ENCODE measurements around the gene IZUMO4. TPM values are rescaled to one million over a fixed set of nuclear protein-coding genes. Genes with fewer than 3 reads are reported as not detected.

IZUMO4 gene
- total RNA-seq, 2 donors from 2014 or later, result 0.90 to 2.4 TPM

DNA sequence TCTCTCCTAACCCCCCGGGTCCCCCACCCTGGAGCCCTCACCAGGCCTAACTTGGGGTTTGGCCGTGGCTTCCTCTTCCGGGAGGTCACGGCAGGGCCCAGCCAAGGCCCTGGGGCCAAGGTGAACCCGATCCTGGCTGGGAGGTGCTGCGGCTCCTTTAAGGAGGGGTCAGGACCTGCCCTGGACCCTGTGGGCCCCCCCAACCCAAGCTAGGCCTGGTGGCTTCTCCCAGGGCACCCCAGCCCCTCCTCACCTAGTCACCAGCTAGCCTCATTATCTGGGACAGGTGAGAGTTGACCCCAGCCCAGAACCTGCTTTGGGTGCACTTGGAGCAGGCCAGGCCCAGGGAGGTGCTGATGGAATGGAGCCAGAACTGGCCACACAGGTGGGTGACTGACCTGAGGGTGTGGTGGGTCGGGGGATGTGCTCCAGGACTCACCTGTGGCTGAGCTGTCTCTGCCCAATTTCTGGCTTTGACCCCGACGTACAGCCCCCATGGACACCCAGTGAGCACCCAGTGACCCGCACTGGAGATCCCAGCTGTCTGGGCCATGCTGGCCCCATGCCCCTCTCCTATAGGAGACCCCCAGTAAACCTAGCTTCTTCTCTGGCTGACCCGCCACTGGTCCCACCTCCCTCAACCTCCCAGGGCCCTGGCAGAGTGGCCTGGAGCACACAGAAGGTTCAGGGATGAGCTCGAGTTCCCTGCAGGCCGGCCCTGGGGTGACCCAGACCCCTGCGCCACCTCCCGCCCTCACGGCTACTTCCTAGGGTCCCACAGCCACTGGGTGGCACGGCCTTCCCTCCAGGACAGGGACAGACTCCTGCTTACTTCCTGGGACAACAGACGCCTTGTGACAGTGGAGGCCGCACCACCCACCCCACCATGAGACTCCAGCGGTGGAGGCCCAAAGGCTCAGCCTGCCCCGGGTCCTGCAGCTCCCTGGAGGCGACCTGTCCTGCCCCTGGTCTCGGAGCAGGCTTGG, 38.9 kb upstream of the IZUMO4 start:
- no peak for DNase-seq (ENCODE audit: low spot score)
- intact Hi-C loops (cut with DNase I), result no loop called here

DNA sequence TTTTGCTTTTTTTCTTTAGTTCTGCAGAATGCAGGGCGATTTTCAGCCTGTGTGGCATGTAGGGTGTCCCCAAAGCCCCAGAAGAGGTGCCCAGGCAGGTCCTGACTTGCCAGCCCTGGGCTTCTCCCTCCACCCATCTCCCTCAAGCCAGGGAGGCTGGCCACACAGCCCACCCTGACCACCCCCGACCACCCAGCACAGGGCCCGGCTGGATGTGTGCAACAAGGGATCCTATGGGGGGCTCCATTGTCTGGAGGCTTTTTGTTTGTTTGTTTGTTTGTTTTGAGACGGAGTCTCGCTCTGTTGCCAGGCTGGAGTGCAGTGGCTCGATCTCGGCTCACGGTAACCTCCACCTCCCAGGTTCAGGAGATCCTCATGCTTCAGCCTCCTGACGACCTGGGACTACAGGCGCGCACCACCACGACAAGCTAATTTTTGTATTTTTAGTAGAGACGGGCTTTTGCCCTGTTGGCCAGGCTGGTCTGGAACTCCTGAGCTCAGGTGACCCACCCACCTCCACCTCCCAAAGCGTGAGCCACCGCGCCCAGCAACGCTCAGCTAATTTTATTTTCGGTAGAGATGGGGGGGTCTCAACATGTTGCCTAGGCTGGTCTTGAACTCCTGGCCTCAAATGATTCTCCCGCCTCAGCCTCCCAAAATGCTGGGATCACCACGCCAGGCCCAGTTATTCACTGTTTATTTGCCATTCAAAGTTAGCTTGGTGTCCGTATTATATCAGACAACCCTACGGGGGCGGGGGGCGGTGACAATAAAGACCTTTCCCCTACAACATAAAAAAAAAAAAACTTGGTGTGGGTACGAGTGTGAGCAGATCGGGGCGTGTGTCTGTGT, 37.9 kb upstream of the IZUMO4 start:
- intact Hi-C loops (cut with DNase I), result no loop called here
- DNase-seq (ENCODE audit: low spot score), result no peak

DNA sequence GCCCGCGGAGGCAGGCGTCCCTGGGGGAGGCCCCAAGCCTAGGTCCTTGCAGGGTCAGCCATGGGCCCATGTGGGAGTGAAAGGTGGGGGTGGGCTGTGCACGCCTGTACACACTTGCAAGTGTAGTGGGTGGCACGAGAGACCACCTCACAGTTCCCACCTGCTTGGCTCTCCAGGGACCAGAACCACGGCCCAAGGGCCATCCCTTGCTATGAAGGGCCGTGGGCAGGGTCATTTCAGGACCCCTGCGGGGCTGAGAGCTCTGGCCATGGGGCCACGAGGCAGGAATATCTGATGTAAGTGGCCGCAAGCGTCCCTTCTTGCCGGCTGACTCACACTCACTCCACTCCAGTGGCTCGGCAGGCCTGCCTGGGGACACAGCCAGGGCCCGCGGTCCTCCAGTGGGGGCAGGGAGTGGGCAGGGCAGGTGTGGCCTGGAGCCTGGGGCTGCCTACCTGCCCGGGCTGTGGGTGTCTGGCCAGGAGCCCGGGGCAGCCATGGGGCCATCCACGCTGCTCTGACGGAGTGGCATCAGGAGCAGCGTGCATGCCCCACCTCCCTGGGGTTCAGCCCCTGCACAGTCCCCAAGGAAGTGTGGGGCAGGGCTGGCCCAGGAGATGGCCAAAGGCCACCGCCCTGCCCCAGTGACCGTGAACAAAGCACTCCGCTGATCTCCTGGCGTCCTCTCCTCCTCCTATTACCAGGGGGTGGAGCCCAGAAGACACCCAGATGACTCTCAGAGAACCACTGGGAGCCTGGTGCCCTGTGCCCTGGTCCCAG, 37.1 kb upstream of the IZUMO4 start:
- intact Hi-C loops (cut with DNase I), result loop anchor here in 1 of 2 donors (5.0 kb wide), 1 partner anchor 37 kb away; no protein-coding TSS in a partner anchor
- peak; percentile 93 for DNase-seq (ENCODE audit: low spot score)

DNA sequence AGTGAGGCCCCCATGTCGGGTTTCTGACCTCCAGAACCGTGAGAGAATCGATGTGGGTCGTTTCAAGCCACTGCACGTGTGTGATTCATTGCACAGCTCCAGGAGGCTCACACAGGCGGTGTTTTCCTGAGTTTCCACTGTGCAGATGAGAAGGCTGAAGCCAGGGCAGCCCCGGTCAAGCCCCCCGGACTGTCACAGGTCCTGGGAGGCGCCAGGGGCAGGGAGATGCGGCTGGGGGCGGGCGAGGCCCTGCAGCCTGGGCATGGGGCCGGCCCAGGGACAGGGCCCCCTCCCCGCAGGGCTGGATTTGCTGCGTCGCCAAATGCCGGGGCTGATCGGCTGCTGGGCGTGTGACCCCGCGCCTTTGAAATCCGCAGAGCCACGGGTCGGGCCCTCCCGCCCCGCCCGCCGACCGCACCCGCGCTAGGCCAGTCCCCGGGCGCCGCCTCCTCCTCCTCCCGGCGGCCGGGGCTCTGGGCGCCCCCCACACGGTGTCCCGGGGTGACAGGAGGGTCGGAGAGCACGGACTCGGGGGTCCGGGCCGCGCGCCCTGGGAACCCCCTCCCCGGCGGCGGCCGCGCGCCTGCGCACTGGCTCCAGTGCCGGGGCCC, 35.7 kb upstream of the IZUMO4 start:
- peak; percentile 92 for DNase-seq (ENCODE audit: low spot score)
- intact Hi-C loops (cut with DNase I), result loop anchor here in 1 of 2 donors (5.0 kb wide), 1 partner anchor 39 kb away; no protein-coding TSS in a partner anchor

DNA sequence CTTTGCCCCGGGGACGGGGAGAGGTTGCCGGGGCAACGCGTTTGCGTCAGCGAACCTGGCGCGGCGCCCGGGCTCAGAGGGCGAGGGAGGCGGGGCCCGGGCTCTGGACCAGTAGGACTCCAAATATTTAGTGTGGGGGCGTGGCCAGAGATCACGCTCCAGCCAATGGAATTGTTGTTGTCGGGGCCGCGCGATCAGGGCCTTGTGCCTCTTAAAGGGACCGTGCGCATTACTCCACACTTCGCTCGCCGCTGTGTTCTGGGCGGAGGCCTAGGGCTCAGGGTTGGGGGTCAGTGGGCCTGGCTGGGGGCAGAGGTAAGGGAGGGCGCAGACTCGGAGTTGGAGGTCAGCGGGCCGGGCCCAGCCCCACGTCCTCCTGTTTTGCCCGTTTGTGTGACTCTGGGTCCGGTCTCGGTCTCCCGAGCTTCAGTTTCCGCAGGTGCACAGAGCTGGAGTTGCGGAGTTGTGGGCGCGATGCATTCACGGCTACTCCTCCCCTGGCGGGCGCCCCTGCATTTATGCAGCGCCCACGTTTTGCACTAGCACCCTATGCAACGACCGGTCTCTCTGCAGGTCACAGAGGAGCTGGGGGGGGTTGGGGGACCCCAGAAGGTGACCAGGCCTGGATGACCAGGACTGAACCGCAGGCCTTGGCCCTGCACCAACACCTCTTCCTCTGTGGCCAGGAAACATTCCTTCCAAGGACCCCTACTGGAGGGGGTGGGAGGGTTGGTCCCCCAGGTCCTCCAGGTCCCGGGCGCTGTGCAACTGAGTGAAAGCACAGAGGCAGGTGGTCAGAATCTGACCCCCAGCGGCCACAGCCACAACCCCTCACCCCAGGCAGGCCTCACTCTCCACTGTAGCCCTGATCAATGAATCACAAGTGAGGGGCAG, 35.0 kb upstream of the IZUMO4 start:
- DNase-seq (ENCODE audit: low spot score), result peak; percentile 100
- intact Hi-C loops (cut with DNase I), result loop anchor here in 1 of 2 donors (5.0 kb wide), 1 partner anchor 39 kb away; no protein-coding TSS in a partner anchor

DNA sequence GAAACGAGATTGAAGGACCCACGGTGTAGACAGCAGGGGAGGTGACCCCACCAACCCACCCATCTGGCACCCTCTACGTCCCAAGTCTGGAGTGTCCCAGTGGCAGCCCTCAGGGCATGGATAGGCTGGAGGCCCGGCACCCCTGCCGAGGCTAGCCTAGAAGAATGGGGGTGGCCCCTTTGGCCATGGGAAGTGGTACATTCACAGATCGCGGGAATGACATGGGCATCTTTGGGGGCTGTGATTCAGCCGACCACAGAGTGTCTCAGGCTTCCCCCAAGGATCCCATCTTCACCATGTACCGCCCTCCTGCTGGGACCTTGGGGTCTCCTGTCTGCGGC, 34.4 kb upstream of the IZUMO4 start:
- intact Hi-C loops (cut with DNase I), result loop anchor here in 1 of 2 donors (5.0 kb wide), 1 partner anchor 40 kb away; no protein-coding TSS in a partner anchor
- DNase-seq (ENCODE audit: low spot score), result no peak

DNA sequence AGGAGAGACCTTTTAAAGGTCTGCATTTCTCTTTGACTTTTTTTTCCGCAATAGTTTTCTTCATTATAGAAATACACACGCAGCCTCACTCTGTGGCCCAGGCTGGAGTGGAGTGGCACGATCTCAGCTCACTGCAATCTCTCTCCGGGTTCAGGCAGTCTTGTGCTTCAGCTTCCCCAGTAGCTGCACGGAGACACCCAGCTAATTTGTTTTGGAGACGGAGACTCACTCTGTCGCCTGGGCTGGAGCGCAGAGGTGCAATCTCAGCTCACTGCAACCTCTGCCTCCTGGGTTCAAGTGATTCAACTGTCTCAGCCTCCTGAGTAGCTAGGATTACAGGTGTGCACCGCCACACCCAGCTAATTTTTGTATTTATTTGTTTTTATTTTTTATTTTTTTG, 33.9 kb upstream of the IZUMO4 start:
- intact Hi-C loops (cut with DNase I), result loop anchor here in 1 of 2 donors (5.0 kb wide), 1 partner anchor 40 kb away; no protein-coding TSS in a partner anchor
- no peak for DNase-seq (ENCODE audit: low spot score)

DNA sequence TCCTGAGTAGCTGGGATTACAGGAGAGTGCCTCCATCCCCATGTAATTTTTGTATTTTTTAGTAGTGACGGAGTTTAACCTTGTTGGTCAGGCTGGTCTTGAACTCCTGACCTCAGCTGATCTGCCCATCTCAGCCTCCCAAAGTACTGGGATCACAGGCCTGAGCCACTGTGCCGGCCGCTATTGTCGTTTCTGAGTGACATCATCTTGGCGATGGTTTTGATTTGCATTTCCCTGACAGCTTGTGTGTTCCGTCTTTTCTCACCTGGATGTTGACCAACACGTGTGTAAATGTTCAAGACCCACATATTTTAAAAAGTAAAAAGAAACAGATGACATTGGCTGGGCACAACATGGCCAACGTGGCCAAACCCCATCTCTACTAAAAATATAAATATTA, 32.9 kb upstream of the IZUMO4 start:
- intact Hi-C loops (cut with DNase I), result loop anchor here in 1 of 2 donors (5.0 kb wide), 1 partner anchor 42 kb away; no protein-coding TSS in a partner anchor
- no peak for DNase-seq (ENCODE audit: low spot score)

DNA sequence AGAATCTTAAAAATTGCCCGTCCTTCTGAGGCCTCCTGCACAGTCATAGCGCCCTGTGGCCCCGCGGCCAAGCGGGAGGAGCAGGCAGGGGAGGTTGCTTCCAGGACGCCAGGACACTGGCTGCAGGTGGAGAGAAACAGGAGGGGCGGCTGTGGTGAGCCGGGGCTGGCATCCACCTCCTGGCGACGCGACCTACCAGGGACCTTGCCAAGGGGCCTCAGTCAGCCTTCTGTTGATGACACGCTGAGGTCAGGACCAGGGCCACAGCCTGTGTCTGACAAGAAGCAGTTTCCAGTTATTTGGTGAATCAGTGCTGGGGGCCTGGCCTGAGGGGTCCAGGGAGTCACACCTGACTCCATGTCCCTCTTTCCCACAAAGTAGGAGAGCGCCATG, 32.3 kb upstream of the IZUMO4 start:
- peak; percentile 77 for DNase-seq (ENCODE audit: low spot score)

DNA sequence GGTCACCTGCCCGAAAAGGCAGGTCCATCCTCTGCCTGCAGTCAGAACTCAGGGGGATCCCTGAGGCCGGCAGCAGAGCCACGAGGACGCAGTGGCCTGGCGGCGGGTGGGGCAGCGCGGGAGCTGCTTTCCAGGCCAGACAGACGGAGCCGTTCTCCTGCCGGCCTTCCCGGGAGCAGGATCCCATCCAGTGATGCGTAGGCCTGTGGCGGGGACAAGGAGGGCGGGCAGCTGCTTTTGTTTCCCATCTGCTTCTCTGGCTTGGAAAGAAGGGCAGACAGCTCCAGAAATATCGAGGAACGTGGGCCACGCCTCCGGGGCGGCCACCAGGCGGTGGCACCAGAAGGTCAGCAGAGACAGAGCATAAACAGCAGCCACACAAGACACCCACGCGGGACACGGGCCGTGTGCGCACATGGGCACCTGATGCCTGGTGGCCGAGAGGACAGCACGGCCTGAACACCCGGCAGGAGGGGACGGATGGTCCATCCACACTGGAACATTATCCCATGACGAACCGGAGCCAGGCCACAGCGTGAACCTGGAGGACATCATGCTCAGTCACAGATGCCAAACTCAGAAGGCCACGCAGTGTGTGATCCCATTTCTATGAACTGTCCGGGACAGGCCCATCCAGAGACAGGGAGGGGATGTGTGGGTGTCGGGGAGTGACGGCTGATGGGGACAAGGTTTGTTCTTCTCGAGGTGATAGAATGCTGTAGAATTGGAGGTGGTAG, 31.8 kb upstream of the IZUMO4 start:
- peak; percentile 81 for DNase-seq (ENCODE audit: low spot score)
- intact Hi-C loops (cut with DNase I), result loop anchor here in 1 of 2 donors (5.0 kb wide), 1 partner anchor 43 kb away; no protein-coding TSS in a partner anchor

More for the DNA sequence above, 32.3 kb upstream of the IZUMO4 start:
- intact Hi-C loops (cut with DNase I), result loop anchor here in 1 of 2 donors (5.0 kb wide), 1 partner anchor 42 kb away; no protein-coding TSS in a partner anchor

DNA sequence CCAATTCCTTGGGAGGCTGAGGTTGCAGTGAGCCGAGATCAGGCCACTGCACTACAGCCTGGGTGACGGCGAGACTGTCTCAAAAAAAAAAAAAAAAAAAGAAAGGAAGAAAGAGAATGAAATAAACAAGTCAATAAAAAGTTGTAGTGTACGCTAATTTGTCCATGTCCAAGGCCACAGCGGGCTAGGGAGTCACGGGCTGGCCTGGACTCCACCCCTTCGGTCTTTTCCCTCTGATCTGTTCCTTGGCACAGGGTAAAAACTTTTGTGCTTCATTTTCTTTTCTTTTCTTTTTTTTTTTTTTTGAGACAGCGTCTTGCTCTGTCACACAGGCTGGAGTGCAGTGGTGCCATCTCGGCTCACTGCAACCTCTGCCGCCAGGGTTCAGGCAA, 26.3 kb upstream of the IZUMO4 start:
- intact Hi-C loops (cut with DNase I), result loop anchor here in 1 of 2 donors (5.0 to 10.0 kb wide), 2 partner anchors 53 to 146 kb away; partner anchors contain the start of gene BTBD2
- DNase-seq (ENCODE audit: low spot score), result peak; percentile 79

DNA sequence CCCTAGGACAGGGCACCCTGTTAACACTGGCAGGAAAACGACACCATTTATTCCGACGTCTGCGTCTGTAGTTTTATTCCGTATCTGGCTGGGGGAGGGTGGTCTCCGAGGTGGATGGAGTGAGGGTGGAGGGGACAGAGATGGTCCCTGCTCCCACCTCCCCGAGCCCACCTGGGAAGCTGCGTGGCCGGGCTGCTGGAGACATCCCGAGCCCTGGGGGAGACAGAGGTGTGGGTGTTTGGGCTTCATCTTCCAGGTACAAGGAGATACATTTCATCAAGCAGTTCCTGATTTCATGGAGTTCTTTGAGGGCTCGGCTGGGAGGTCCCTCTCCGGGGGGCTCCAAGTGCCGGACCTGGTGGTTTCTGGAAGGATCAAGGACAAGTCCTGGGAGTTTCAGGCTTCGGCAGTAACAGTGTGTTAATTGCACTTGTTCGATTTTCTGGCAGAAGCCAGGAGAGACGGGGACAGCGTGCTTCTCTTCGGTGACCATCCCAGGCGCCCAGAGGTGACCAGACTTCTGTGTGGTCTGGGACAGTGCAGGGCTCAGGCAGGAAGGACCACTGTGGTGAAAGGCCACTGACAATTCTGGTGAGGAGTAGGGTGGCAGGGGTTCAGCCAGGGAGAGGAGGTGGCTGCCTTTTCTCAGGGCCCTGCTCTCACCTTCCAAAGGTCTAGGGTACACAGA, 25.6 kb upstream of the IZUMO4 start:
- DNase-seq (ENCODE audit: low spot score), result no peak
- intact Hi-C loops (cut with DNase I), result loop anchor here in 1 of 2 donors (5.0 to 10.0 kb wide), 2 partner anchors 54 to 146 kb away; partner anchors contain the start of gene BTBD2

DNA sequence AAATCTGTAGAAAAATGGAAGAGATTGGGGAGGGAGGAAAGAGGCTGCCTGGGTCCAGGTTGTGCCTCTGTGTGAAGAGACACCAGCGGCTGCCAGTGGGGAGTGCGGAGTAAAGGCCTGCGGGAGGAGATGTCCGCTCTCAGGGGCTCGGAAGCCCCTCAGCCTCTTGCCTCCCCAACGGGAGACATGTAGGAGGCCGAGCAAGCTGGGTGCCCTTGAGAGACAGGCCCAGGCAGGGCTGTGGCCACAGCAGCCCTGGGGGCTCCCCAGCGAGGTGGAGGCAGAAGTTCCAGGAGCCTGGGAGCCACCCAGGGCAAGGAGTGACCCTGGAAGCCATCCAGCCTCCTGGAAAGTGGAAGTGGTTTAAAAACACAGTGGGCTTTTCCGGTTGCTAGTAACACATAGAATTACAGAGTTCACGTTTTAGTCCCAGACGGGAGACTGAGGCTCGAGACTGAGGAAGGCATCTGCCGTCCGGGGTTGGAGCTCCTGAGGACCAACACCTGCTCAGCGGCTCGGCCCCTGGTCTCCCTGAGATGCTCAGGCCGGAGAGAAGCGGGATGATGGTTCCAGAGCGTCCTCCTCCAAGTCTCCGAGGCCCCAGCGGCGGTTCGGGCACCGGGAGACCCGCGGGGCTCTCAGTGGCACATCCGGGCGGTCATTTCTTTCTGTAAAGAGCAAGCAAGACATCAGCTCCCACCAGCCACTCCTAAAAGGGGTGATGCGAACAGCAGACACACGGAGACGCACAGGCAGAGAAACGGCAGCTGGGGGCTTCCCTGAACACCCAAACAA, 23.8 kb upstream of the IZUMO4 start:
- intact Hi-C loops (cut with DNase I), result loop anchor here (2.0 to 10.0 kb wide), 3 partner anchors 50 to 148 kb away; partner anchors contain the start of gene BTBD2 (in 1 of the 2)
- DNase-seq (ENCODE audit: low spot score), result peak; percentile 73

DNA sequence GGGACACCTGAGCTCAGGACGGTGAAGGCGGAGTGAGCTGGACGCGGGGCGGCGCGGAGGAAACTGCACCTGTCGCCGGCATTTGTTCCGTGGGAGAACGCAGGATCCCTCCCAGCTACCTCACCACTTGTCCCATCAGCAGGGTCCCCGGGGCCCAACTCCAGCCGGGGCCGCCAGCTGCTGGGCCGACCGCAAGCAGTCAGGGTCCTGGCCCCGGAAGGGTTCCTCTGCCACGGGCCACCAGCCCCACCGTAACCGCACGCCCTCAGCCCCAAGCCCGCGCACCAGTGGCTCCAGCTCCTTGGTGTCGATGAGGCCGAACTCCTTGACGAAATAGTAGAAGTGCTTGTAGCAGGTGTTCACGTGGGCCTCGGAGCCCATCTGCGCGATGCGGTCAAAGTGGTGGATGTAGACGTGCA, 20.2 kb upstream of the IZUMO4 start:
- peak; percentile 72 for DNase-seq (ENCODE audit: low spot score)
- intact Hi-C loops (cut with DNase I), result loop anchor here in 1 of 2 donors (10.0 kb wide), 1 partner anchor 152 kb away; no protein-coding TSS in a partner anchor

DNA sequence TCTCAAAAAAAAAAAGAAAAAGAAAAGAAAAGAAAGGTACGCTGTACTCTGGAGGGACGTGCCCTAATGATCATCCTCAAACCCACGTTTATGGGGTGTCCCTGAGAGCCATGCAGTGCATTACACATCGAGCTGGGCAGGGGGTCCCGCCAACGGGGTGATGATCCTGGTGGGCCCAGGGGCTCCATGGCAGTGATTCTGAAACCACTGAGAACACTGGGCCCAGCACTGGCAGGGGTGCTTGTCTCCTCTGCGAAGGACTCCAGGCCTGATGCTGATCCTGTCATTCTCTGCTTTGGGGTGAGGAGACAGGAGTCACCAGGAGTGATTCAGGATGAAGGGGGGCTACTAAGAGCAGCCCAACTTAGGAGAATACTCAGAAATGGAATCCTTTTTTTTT, 19.3 kb upstream of the IZUMO4 start:
- no peak for DNase-seq (ENCODE audit: low spot score)
- intact Hi-C loops (cut with DNase I), result loop anchor here in 1 of 2 donors (10.0 kb wide), 1 partner anchor 153 kb away; no protein-coding TSS in a partner anchor

Data from posterior vena cava (tissue), 2 donors.